ENCODE measurements around the gene GRIA4.

GRCh38 chr11:106014620-106015019, 404.7 kb downstream of the GRIA4 start:
- TF ChIP-seq, protein P1, sequence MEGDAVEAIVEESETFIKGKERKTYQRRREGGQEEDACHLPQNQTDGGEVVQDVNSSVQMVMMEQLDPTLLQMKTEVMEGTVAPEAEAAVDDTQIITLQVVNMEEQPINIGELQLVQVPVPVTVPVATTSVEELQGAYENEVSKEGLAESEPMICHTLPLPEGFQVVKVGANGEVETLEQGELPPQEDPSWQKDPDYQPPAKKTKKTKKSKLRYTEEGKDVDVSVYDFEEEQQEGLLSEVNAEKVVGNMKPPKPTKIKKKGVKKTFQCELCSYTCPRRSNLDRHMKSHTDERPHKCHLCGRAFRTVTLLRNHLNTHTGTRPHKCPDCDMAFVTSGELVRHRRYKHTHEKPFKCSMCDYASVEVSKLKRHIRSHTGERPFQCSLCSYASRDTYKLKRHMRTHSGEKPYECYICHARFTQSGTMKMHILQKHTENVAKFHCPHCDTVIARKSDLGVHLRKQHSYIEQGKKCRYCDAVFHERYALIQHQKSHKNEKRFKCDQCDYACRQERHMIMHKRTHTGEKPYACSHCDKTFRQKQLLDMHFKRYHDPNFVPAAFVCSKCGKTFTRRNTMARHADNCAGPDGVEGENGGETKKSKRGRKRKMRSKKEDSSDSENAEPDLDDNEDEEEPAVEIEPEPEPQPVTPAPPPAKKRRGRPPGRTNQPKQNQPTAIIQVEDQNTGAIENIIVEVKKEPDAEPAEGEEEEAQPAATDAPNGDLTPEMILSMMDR (conservative IDR thresholded peaks at IDR 0.05; ENCODE audit: low read length): no peak
- no peak for TF ChIP-seq EZH2phosphoT487 (IDR thresholded peaks at IDR 0.05; ENCODE audit: borderline replicate concordance)

All from Loucy (cell line).